GM19467 (cell line): ENCODE results near the gene MTF1.
"Not testable (repeated sequence)": the region's sequence is repeated elsewhere in the genome, so short reads cannot be mapped to it uniquely, and the experiment has no call there.

ENCODE experiments used
- ATAC-seq: cut with Tn5 transposase; IDR thresholded peaks from one replicate; pipeline ENCODE4 v1.9.1; 2021; ENCODE audit warnings: mild to moderate bottlenecking, moderate library complexity; ENCODE audit not compliant: unreplicated experiment

The MTF1 gene

GRCh38 chr1:37859507-37860345, at the start of gene MTF1:
TSS of gene MTF1 (minus strand) at chr1:37859592. CDS start at chr1:37857658, 1,934 bp downstream.
- peak; percentile 93 for ATAC-seq

- ATAC-seq = not testable (repeated sequence)
These were observed 49.1 kb upstream of the MTF1 start for GRCh38 chr1:37908531-37908930.

GRCh38 chr1:37907416-37908125, 48.2 kb upstream of the MTF1 start:
- ATAC-seq = not testable (repeated sequence)

DNA sequence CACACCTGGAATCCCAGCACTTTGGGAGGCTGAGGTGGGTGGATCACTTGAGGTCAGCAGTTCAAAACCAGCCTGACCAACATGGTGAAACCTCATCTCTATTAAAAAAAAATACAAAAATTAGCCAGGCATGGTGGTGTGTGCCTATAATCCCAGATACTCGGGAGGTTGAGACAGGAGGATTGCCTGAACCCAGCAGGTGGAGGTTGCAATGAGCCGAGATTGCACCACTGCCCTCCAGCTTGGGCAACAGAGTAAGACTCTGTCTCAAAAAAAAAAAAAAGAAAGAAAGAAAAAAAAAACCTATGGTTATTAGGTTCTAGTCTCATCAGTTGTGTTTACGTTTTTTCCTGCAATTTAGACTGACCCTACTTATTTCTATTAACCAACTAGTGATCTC, 47.2 kb upstream of the MTF1 start:
- not testable (repeated sequence) for ATAC-seq

DNA sequence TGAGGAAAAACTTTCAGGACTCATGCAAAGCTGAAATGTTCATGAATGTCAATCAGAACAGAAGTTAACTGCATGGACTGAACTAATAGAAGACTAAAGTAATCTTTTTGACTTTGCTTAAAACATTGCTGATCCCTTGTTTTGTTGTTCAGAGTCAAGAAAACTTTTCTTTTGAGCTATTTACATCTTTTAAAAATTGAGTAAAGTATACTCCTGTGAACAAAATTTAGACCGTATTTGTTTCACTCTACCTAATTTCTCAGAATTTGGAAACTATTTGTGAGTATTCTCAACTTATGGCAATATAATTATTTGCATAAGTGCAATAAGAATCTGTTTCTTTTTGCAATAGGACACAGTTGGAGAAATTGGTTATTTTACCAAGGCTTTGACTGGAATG, 46.3 kb upstream of the MTF1 start:
- no peak for ATAC-seq

DNA sequence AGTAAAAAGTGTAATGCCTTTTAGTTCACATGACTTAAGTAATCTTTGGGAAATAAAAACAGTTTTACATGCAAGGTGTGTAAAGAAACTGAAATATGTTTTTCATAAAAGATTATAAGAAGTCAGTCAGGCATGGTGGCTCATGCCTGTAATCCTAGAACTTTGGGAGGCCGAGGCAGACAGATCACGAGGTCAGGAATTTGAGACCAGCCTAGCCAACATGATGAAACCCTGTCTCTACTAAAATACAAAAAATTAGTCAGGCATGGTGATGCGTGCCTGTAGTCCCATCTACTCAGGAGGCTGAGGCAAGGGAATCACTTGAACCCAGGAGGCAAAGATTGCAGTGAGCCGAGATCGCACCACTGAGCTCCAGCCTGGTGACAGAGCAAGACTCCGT, 44.5 kb upstream of the MTF1 start:
- ATAC-seq = not testable (repeated sequence)

DNA sequence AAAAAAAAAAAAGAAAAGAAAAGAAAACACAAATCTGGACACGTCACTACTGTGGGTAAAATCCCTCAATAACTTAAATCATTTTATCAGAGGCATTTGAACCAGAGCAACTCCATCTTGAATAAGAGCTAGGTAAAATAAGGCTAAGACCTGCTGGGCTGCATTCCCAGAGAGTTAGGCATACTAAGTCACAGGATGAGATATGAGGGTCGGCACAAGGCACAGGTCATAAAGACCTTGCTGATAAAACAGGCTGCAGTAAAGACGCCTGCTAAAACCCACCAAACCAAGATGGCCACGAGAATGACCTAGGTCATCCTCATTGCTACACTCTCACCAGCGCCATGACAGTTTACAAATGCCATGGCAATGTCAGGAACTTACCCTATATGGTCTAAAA, 43.6 kb upstream of the MTF1 start:
- no peak for ATAC-seq

- ATAC-seq = no peak
These were observed 42.5 kb upstream of the MTF1 start for GRCh38 chr1:37901893-37902225.

DNA sequence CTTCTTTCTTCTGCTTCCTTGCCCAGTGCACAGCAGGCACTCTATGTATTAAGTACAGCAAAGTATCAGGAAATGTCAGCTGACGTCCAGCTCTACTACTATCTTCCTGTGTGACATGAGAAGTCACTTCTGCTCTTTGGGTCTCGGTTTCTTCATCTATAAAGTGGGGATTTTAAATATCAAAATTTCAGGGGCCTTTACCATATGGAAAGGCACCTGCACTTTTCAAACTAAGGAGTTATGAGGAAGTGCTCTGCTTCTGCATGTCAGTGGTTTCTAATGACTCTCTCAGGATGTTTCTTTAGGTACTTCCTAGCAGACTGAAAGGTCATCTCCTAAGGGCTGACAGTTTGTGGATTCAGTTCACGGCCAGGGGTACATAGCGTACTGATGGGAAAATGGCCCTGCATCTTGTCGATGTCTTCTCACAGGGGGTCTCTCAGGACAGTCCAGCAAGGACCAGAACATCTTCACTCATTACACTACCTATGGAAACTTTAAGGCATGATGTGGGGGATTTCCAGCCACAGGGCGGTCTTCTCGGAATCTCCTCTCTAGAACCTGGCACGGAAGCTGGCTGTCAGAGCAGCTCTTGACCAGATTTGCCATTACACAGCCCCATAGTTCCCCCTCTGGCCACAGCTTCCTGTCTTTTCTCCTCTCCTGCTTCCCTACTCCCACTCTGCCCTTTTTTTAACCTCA, 42.0 kb upstream of the MTF1 start:
- ATAC-seq = no peak

GRCh38 chr1:37897563-37897962, 38.2 kb upstream of the MTF1 start:
- ATAC-seq = not testable (repeated sequence)

- ATAC-seq = no peak
These were observed 34.3 kb upstream of the MTF1 start for GRCh38 chr1:37893673-37894072.

GRCh38 chr1:37892151-37893047, 33.0 kb upstream of the MTF1 start:
- no peak for ATAC-seq

DNA sequence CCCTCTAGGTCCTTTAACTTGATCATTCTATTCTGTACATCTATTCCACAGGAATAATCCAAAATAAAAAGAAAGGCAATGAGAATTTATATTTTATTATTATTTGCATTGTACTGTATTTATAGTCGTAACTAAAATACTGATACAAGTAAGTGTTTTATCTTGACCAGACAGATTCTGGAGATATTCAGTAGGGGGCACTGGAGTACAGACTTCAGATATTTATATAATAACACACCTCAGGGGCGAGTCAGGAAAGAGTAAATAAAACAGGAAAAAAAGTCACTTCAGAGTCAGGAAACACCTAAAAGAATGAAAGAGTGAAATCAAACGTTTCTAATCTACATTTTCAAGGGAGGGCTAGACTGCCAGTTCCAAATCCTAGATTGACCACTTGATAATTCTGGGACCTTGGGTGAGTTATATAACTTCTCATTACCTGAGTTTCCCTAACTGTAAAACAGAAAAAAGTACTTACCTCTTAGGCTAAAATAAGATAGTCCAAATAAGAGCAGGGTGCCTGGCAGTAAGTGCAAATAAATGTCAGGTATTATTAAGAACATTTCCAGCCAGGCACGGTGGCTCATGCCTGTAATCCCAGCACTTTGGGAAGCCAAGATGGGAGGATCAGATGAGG, 31.1 kb upstream of the MTF1 start:
- ATAC-seq = no peak

- no peak for ATAC-seq
These were observed 28.8 kb upstream of the MTF1 start for GRCh38 chr1:37888022-37888700.

GRCh38 chr1:37884145-37884544, 24.8 kb upstream of the MTF1 start:
- ATAC-seq = no peak

GRCh38 chr1:37883671-37884070, 24.3 kb upstream of the MTF1 start:
- no peak for ATAC-seq

GRCh38 chr1:37879865-37880264, 20.5 kb upstream of the MTF1 start:
- no peak for ATAC-seq

GRCh38 chr1:37878071-37878470, 18.7 kb upstream of the MTF1 start:
- no peak for ATAC-seq

DNA sequence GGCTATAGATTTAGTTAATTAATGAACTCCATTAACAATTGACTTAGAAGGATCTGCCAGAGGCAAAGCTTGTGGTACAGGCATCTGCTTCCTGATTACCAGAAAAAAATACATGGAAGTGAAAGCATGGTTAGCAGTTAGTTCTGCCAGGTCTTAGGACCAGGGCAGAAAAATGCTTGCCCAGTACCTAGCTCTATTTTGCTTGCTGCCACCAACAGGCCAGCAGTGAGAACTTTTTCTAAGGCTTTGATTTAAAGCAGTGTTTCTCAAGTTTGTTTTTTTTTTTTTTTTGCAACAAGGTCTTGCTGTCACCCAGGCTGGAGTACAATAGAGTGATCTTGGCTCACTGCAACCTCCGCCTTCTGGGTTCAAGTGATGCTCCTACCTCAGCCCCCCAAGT, 16.4 kb upstream of the MTF1 start:
- ATAC-seq = no peak

DNA sequence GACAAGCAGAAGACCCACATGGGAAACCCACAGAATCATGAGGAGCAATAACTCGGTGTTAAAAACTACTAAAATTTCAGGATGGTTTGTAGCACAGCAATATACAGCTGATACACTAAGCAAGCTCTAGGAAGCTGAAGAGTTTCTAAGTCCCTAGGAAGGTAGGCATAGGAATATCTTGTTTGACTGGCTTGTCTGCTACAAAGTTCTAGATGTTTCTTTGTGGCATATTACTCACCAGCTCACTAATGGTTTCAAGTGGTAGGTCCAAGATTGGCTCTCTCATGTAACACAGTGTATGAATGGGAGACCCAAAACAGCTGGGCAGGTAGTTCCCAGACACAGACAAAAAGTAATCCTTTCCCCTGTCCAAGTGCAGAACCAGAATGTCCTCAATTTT, 13.3 kb upstream of the MTF1 start:
- ATAC-seq = no peak
